Measurements from ENCODE around the gene SLC35F6.
A peak's percentile ranks its signal among the peaks of the same experiment; 100 is the strongest.
"Not testable (repeated sequence)": the region's sequence is repeated elsewhere in the genome, so short reads cannot be mapped to it uniquely, and the experiment has no call there.

The SLC35F6 gene

DNA sequence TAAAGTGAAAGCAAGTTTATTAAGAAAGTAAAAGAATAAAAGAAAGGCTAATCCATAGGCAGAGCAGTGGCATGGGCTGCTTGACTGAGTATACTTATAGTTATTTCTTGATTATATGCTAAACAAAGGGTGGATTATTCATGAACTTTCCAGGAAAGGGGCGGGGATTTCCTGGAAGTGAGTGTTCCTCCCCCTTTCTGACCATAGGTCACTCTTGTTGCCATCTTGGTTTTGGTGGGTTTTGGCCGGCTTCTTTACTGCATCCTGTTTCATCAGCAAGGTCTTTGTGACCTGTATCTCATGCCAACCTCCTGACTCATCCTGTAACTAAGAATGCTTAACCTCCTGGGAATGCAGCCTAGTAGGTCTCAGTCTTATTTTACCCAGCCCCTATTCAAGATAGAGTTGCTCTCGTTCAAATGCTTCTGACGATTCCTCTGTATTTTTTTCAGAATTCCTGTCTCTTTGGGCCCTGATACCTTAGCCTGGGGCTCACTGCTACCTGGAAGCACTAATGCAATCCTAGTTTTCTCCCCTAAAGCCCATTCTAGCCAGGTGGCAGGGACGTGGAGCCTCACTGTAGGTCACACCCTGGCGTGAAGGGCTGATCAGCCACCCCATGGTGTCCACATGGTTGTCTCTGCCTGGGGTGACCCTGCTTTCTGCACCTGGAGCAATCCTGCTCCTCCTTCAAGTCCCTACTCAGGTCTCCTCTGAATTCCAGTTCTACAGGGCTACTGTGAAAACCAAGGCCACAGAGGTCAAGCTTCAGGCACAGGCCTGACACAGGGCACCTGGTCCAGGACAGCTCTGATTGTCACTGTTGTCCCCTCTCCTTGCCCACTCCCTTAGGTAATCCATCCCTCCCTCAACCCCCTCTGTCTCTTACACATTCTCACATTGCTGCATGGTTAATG is 6.0 kb upstream of the SLC35F6 start:
- H3K36me3 ChIP-seq (replicated peaks in 1 of 2; ENCODE audit: control insufficient read depth in 2 of 2, insufficient read depth in 2 of 2, low read length in 2 of 2), result no peaks in the 10 kb centered on the region
- H3K23ac ChIP-seq (ENCODE audit: low read depth, low read length, poor library complexity), result no peak overlapping the region
- H2BK5ac ChIP-seq (ENCODE audit: low read length), result no peak overlapping the region
- no peak overlapping the region for H2AFZ ChIP-seq (ENCODE audit: low read length)
- no peak overlapping the region for H2BK15ac ChIP-seq (ENCODE audit: low read length)
- H3K14ac ChIP-seq (ENCODE audit: low read length), result no peak overlapping the region
- no CpG with 5 or more reads among the region's 6 CpGs for WGBS, 2 donors (ENCODE audit: extremely low coverage in 2 of 2, insufficient read length in 2 of 2, insufficient replicate concordance in 1 of 2)
- H3K27me3 ChIP-seq (ENCODE audit: control insufficient read depth in 3 of 3, insufficient read depth in 3 of 3, low read depth in 1 of 3, low read length in 3 of 3), result no peaks in the 10 kb centered on the region
- H4K8ac ChIP-seq (ENCODE audit: low read depth, low read length), result no peak overlapping the region
- no peak overlapping the region for H3K4me3 ChIP-seq (ENCODE audit: low read length in 2 of 2)
- peaks cover 17 to 40% of the 10 kb centered on the region in 2 donors for H3K4me1 ChIP-seq (ENCODE audit: control insufficient read depth in 2 of 2, insufficient read depth in 1 of 2, low read depth in 1 of 2, low read length in 2 of 2)
- H2BK120ac ChIP-seq (ENCODE audit: low read depth, low read length), result no peak overlapping the region
- H3K18ac ChIP-seq (ENCODE audit: low read length), result no peak overlapping the region
- H2AK5ac ChIP-seq (ENCODE audit: low read depth, low read length), result no peak overlapping the region
- no peaks in the 10 kb centered on the region for H3K9me3 ChIP-seq (replicated peaks in 1 of 2; ENCODE audit: control insufficient read depth in 2 of 2, insufficient read depth in 1 of 2, low read depth in 1 of 2, low read length in 2 of 2)
- no peak overlapping the region for H3K4ac ChIP-seq (ENCODE audit: low read length)
- H3K9ac ChIP-seq (ENCODE audit: low read depth, low read length, poor library complexity), result no peak overlapping the region
- H2BK12ac ChIP-seq (ENCODE audit: low read length), result no peak overlapping the region
- no peak for DNase-seq (ENCODE audit: low spot score)
- H4K91ac ChIP-seq (ENCODE audit: low read depth, low read length, poor library complexity), result no peak overlapping the region
- H3K27ac ChIP-seq (replicated peaks; ENCODE audit: low read length), result peak overlapping the region; percentile 57
- H3K4me2 ChIP-seq (ENCODE audit: insufficient read depth, low read length, poor library complexity, severe bottlenecking), result no peak overlapping the region
- no peaks in the 10 kb centered on the region for H3K79me1 ChIP-seq (ENCODE audit: low read depth, low read length)

DNA sequence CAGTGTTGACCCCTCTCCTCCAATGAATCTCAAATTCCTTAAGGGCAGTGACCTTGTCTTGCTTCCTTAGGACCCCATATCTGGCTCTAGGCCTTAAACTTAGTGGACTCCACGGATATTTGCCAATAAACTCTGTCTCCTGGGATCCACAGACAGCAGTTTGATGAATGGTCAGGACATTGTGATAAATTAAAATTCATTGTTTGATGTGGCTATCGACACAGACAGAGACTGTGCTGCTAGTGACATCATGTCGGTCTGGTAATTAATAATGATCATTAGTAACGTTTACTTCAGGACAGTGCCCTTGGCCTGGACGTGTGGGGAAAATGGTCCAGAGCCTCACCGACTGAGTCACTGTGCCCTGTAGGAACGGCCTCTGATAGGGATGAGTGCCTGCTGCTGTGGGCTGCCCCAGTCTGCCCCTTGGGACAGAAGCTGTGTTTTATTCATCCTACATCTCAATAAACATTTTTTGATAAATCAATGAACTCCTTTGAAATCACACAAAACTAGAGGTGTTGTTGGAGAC is 5.2 kb upstream of the SLC35F6 start:
- H4K8ac ChIP-seq (ENCODE audit: low read depth, low read length), result no peak overlapping the region
- WGBS, 2 donors (ENCODE audit: extremely low coverage in 2 of 2, insufficient read length in 2 of 2, insufficient replicate concordance in 1 of 2), result no CpG with 5 or more reads among the region's 7 CpGs
- H3K14ac ChIP-seq (ENCODE audit: low read length), result no peak overlapping the region
- no peaks in the 10 kb centered on the region for H3K27me3 ChIP-seq (ENCODE audit: control insufficient read depth in 3 of 3, insufficient read depth in 3 of 3, low read depth in 1 of 3, low read length in 3 of 3)
- no peak overlapping the region for H3K23ac ChIP-seq (ENCODE audit: low read depth, low read length, poor library complexity)
- no peak overlapping the region for H3K27ac ChIP-seq (replicated peaks; ENCODE audit: low read length)
- no peak overlapping the region for H3K9ac ChIP-seq (ENCODE audit: low read depth, low read length, poor library complexity)
- H3K18ac ChIP-seq (ENCODE audit: low read length), result no peak overlapping the region
- H2AK5ac ChIP-seq (ENCODE audit: low read depth, low read length), result no peak overlapping the region
- no peak overlapping the region for H2BK5ac ChIP-seq (ENCODE audit: low read length)
- no peak overlapping the region for H3K4me3 ChIP-seq (ENCODE audit: low read length in 2 of 2)
- H2AFZ ChIP-seq (ENCODE audit: low read length), result no peak overlapping the region
- H2BK15ac ChIP-seq (ENCODE audit: low read length), result no peak overlapping the region
- H4K91ac ChIP-seq (ENCODE audit: low read depth, low read length, poor library complexity), result no peak overlapping the region
- no peaks in the 10 kb centered on the region for H3K9me3 ChIP-seq (replicated peaks in 1 of 2; ENCODE audit: control insufficient read depth in 2 of 2, insufficient read depth in 1 of 2, low read depth in 1 of 2, low read length in 2 of 2)
- H3K79me1 ChIP-seq (ENCODE audit: low read depth, low read length), result no peaks in the 10 kb centered on the region
- no peak overlapping the region for H2BK12ac ChIP-seq (ENCODE audit: low read length)
- H3K36me3 ChIP-seq (replicated peaks in 1 of 2; ENCODE audit: control insufficient read depth in 2 of 2, insufficient read depth in 2 of 2, low read length in 2 of 2), result no peaks in the 10 kb centered on the region
- no peak overlapping the region for H3K4me2 ChIP-seq (ENCODE audit: insufficient read depth, low read length, poor library complexity, severe bottlenecking)
- DNase-seq (ENCODE audit: low spot score), result no peak
- no peak overlapping the region for H2BK120ac ChIP-seq (ENCODE audit: low read depth, low read length)
- peaks cover 17 to 40% of the 10 kb centered on the region in 2 donors for H3K4me1 ChIP-seq (ENCODE audit: control insufficient read depth in 2 of 2, insufficient read depth in 1 of 2, low read depth in 1 of 2, low read length in 2 of 2)
- H3K4ac ChIP-seq (ENCODE audit: low read length), result no peak overlapping the region

DNA sequence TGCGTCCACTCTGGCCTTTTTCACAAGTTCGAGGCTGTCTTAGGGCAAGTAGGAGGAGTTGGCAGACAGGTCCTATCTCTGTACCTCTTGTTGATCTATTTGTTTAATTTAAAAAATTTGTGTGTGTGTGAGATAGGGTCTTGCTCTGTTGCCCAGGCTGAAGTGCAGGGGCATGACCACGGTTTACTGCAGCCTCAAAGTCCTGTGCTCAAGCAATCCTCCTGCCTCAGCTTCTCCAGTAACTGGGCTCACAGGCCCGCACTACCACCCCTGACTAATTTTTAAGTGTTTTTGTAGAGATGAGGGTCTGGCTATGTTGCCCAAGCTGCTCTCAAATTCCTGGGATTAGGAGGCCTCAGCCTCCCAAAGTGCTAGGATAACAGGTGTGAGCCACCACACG is 4.2 kb upstream of the SLC35F6 start:
- H3K27ac ChIP-seq (replicated peaks; ENCODE audit: low read length), result no peak overlapping the region
- WGBS, 2 donors (ENCODE audit: extremely low coverage in 2 of 2, insufficient read length in 2 of 2, insufficient replicate concordance in 1 of 2), result no CpG with 5 or more reads among the region's 5 CpGs
- no peak overlapping the region for H2AK5ac ChIP-seq (ENCODE audit: low read depth, low read length)
- H3K4me2 ChIP-seq (ENCODE audit: insufficient read depth, low read length, poor library complexity, severe bottlenecking), result no peak overlapping the region
- H3K79me1 ChIP-seq (ENCODE audit: low read depth, low read length), result no peaks in the 10 kb centered on the region
- no peak overlapping the region for H2BK120ac ChIP-seq (ENCODE audit: low read depth, low read length)
- no peaks in the 10 kb centered on the region for H3K9me3 ChIP-seq (replicated peaks in 1 of 2; ENCODE audit: control insufficient read depth in 2 of 2, insufficient read depth in 1 of 2, low read depth in 1 of 2, low read length in 2 of 2)
- no peak overlapping the region for H3K4ac ChIP-seq (ENCODE audit: low read length)
- no peaks in the 10 kb centered on the region for H3K36me3 ChIP-seq (replicated peaks in 1 of 2; ENCODE audit: control insufficient read depth in 2 of 2, insufficient read depth in 2 of 2, low read length in 2 of 2)
- no peak overlapping the region for H3K9ac ChIP-seq (ENCODE audit: low read depth, low read length, poor library complexity)
- H2BK5ac ChIP-seq (ENCODE audit: low read length), result no peak overlapping the region
- no peak overlapping the region for H2AFZ ChIP-seq (ENCODE audit: low read length)
- H4K8ac ChIP-seq (ENCODE audit: low read depth, low read length), result no peak overlapping the region
- no peak overlapping the region for H2BK15ac ChIP-seq (ENCODE audit: low read length)
- no peak overlapping the region for H3K4me3 ChIP-seq (ENCODE audit: low read length in 2 of 2)
- DNase-seq (ENCODE audit: low spot score), result no peak
- H3K14ac ChIP-seq (ENCODE audit: low read length), result no peak overlapping the region
- no peak overlapping the region for H2BK12ac ChIP-seq (ENCODE audit: low read length)
- H3K27me3 ChIP-seq (ENCODE audit: control insufficient read depth in 3 of 3, insufficient read depth in 3 of 3, low read depth in 1 of 3, low read length in 3 of 3), result no peaks in the 10 kb centered on the region
- peaks cover 19 to 37% of the 10 kb centered on the region in 2 donors for H3K4me1 ChIP-seq (ENCODE audit: control insufficient read depth in 2 of 2, insufficient read depth in 1 of 2, low read depth in 1 of 2, low read length in 2 of 2)
- no peak overlapping the region for H3K23ac ChIP-seq (ENCODE audit: low read depth, low read length, poor library complexity)
- no peak overlapping the region for H4K91ac ChIP-seq (ENCODE audit: low read depth, low read length, poor library complexity)
- no peak overlapping the region for H3K18ac ChIP-seq (ENCODE audit: low read length)

DNA sequence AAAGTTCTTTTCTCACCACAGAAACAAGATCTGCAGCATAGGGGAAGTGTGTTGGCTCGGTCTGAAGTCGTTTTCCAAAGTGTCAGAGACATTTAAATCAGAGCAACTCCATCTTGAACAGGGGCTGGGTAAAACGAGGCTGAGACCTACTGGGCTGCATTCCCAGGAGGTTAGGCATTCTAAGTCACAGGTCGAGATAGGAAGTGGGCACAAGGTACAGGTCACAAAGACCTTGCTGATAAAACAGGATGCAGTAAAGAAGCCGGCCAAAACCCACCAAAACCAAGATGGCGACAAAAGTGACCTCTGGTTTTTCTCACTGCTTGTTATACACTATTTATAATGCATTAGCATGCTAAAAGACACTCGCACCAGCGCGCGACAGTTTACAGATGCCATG is 3.1 kb upstream of the SLC35F6 start:
- not testable (repeated sequence) for H3K27me3 ChIP-seq (ENCODE audit: control insufficient read depth in 3 of 3, insufficient read depth in 3 of 3, low read depth in 1 of 3, low read length in 3 of 3); H2AFZ ChIP-seq (ENCODE audit: low read length); H3K23ac ChIP-seq (ENCODE audit: low read depth, low read length, poor library complexity); H2AK5ac ChIP-seq (ENCODE audit: low read depth, low read length); H3K14ac ChIP-seq (ENCODE audit: low read length); H3K9ac ChIP-seq (ENCODE audit: low read depth, low read length, poor library complexity); H3K79me1 ChIP-seq (ENCODE audit: low read depth, low read length); H3K4me2 ChIP-seq (ENCODE audit: insufficient read depth, low read length, poor library complexity, severe bottlenecking); DNase-seq (ENCODE audit: low spot score); H3K18ac ChIP-seq (ENCODE audit: low read length); H2BK15ac ChIP-seq (ENCODE audit: low read length); H2BK12ac ChIP-seq (ENCODE audit: low read length); H3K4me3 ChIP-seq (ENCODE audit: low read length in 2 of 2); H3K9me3 ChIP-seq (replicated peaks in 1 of 2; ENCODE audit: control insufficient read depth in 2 of 2, insufficient read depth in 1 of 2, low read depth in 1 of 2, low read length in 2 of 2); H2BK120ac ChIP-seq (ENCODE audit: low read depth, low read length); H3K27ac ChIP-seq (replicated peaks; ENCODE audit: low read length); H3K4ac ChIP-seq (ENCODE audit: low read length); H4K8ac ChIP-seq (ENCODE audit: low read depth, low read length); H4K91ac ChIP-seq (ENCODE audit: low read depth, low read length, poor library complexity); H2BK5ac ChIP-seq (ENCODE audit: low read length); H3K36me3 ChIP-seq (replicated peaks in 1 of 2; ENCODE audit: control insufficient read depth in 2 of 2, insufficient read depth in 2 of 2, low read length in 2 of 2)
- WGBS, 2 donors (ENCODE audit: extremely low coverage in 2 of 2, insufficient read length in 2 of 2, insufficient replicate concordance in 1 of 2), result no CpG with 5 or more reads among the region's 10 CpGs
- H3K4me1 ChIP-seq (ENCODE audit: control insufficient read depth in 2 of 2, insufficient read depth in 1 of 2, low read depth in 1 of 2, low read length in 2 of 2), result peaks cover 13 to 37% of the 10 kb centered on the region in 2 donors
